HCT116 (cell line): ENCODE data around the gene ZNHIT2. TPM values are rescaled to one million over a fixed set of nuclear protein-coding genes. Genes with fewer than 3 reads are reported as not detected.

Source experiments
- ATAC-seq: fragments of 200-7000 bp; cut with Tn5 transposase; 2 replicates; pipeline ENCODE4 v1.9.1; 2020; ENCODE audit warnings: mild to moderate bottlenecking, moderate library complexity
- BruUV-seq: library from RNA; stranded (reverse); fragments of 400-500 nt; replicated peaks from 2 replicates; lab custom pipeline; 2021; lab: Mats Ljungman, UMichigan
- CTCF ChIA-PET: fragments of 300-600 bp; sonication (Branson Sonifier 250); formaldehyde crosslinking; loops from one replicate; lab custom pipeline; 2021; ENCODE audit warnings: antibody characterized with exemption; lab: Charles Lee
- POLR2A ChIA-PET: fragments of 300-600, 350-600 bp; sonication (Branson Sonifier 250); formaldehyde crosslinking; loops from one replicate; lab custom pipeline; 2021; ENCODE audit warnings: antibody characterized with exemption; lab: Charles Lee
- RAD21 ChIA-PET, 2 experiments: fragments of 300-600 bp; sonication (Branson Sonifier 250); formaldehyde crosslinking; loops; one replicate each; lab custom pipeline; 2023; ENCODE audit warnings: low total read pairs in 2 of 2; ENCODE audit not compliant: uncharacterized antibody in 2 of 2, unreplicated experiment in 2 of 2, low non-redundant PET in 1 of 2; lab: Charles Lee
- DNase-seq: peaks from one replicate; pipeline ENCODE4 v3.0.0-alpha.2; 2010; ENCODE audit warnings: low read depth, low spot score
- H2AFZ ChIP-seq: fragments of 200-600 bp; shearing (Covaris generic), sonication (generic); 2 replicates; pipeline ENCODE4 v1.6.1; 2017; ENCODE audit warnings: low read depth, mixed run types, mixed read lengths, antibody characterized with exemption, low read length; ENCODE audit not compliant: poor library complexity, severe bottlenecking
- H3K27ac ChIP-seq: 2 replicates; pipeline ENCODE4 v1.5.1; 2012; ENCODE audit warnings: low read depth, low read length
- H3K27me3 ChIP-seq: fragments of 200-600 bp; sonication (generic); 2 replicates; pipeline ENCODE4 v1.6.1; 2016; ENCODE audit warnings: mixed run types, low read length, mixed read lengths; ENCODE audit not compliant: insufficient read depth
- H3K36me3 ChIP-seq, 2 experiments: fragments of 200-500 bp in 1 of 2; fragments of 200-600 bp in 1 of 2; sonication (Bioruptor generic) in 1 of 2; sonication (generic) in 1 of 2; 2 replicates each; pipeline versions ENCODE4 v1.5.1 to v1.6.1; 2014 to 2016; ENCODE audit warnings: low read length in 2 of 2, inconsistent platforms in 1 of 2, mixed read lengths in 1 of 2, mixed run types in 1 of 2; ENCODE audit not compliant: insufficient read depth in 2 of 2, control insufficient read depth in 1 of 2
- H3K4me1 ChIP-seq, 2 experiments: fragments of 200-600 bp in 1 of 2; sonication (generic) in 1 of 2; 2 replicates each; pipeline versions ENCODE4 v1.5.1 to v1.6.1; 2012 to 2017; ENCODE audit warnings: low read length in 2 of 2, inconsistent platforms in 1 of 2, mild to moderate bottlenecking in 1 of 2, mixed read lengths in 1 of 2, mixed run types in 1 of 2, moderate library complexity in 1 of 2; ENCODE audit not compliant: insufficient read depth in 2 of 2, control insufficient read depth in 1 of 2
- H3K4me2 ChIP-seq: fragments of 200-600 bp; sonication (generic); 2 replicates; pipeline ENCODE4 v1.6.1; 2017; ENCODE audit warnings: mixed run types, low read length, mixed read lengths
- H3K4me3 ChIP-seq, 2 experiments: fragments of 200-600 bp in 1 of 2; sonication (generic) in 1 of 2; replicated peaks in 1 of 2; 2 replicates each; pipeline ENCODE4 v1.5.1; 2011 to 2016; ENCODE audit warnings: low read length in 2 of 2, control low read depth in 1 of 2, low read depth in 1 of 2, mild to moderate bottlenecking in 1 of 2, mixed read lengths in 1 of 2, mixed run types in 1 of 2
- H3K79me2 ChIP-seq: fragments of 200-600 bp; sonication (generic); 2 replicates; pipeline ENCODE4 v1.6.1; 2017; ENCODE audit warnings: mild to moderate bottlenecking, mixed run types, low read length, moderate library complexity, mixed read lengths; ENCODE audit not compliant: insufficient read depth
- H3K9ac ChIP-seq: fragments of 200-600 bp; sonication (generic); 2 replicates; pipeline ENCODE4 v1.6.1; 2016; ENCODE audit warnings: low read length, mixed read lengths
- H3K9me2 ChIP-seq: fragments of 200-600 bp; sonication (generic), shearing (Covaris generic); 2 replicates; pipeline ENCODE4 v1.6.1; 2017; ENCODE audit warnings: mixed run types, mild to moderate bottlenecking, moderate library complexity; ENCODE audit not compliant: insufficient read depth
- H3K9me3 ChIP-seq, 2 experiments: fragments of 200-500 bp in 1 of 2; fragments of 200-600 bp in 1 of 2; sonication (Bioruptor generic) in 1 of 2; sonication (generic) in 1 of 2; 2 replicates each; pipeline ENCODE4 v1.6.1; 2014 to 2017; ENCODE audit warnings: low read length in 2 of 2, mixed read lengths in 2 of 2, inconsistent platforms in 1 of 2, low read depth in 1 of 2, mild to moderate bottlenecking in 1 of 2, mixed run types in 1 of 2, moderate library complexity in 1 of 2; ENCODE audit not compliant: control insufficient read depth in 1 of 2, insufficient read depth in 1 of 2
- H4K20me1 ChIP-seq: fragments of 200-600 bp; sonication (generic), shearing (Covaris generic); 2 replicates; pipeline ENCODE4 v1.6.1; 2017; ENCODE audit warnings: mixed run types, mild to moderate bottlenecking, moderate library complexity; ENCODE audit not compliant: insufficient read depth
- CBX3 ChIP-seq: IDR thresholded peaks from 2 replicates; pipeline ENCODE4 v1.6.1; 2012; ENCODE audit warnings: low read depth
- ELF1 ChIP-seq: IDR thresholded peaks from 2 replicates; pipeline ENCODE4 v1.6.1; 2012; ENCODE audit warnings: low read depth, borderline replicate concordance
- EZH2phosphoT487 ChIP-seq: fragments of 200-600 bp; IDR thresholded peaks from 2 replicates; pipeline ENCODE4 v1.6.1; 2018; ENCODE audit warnings: antibody characterized with exemption, borderline replicate concordance
- FOSL1 ChIP-seq: IDR thresholded peaks from 2 replicates; pipeline ENCODE4 v1.6.1; 2012; ENCODE audit warnings: low read depth
- POLR2AphosphoS5 ChIP-seq: IDR thresholded peaks from 2 replicates; pipeline ENCODE4 v1.6.1; 2011; ENCODE audit warnings: mild to moderate bottlenecking, low read depth, low read length, moderate library complexity
- RAD21 ChIP-seq: IDR thresholded peaks from 2 replicates; pipeline ENCODE4 v1.6.1; 2012; ENCODE audit warnings: low read depth, mild to moderate bottlenecking
- SIN3A ChIP-seq: IDR thresholded peaks from 2 replicates; pipeline ENCODE4 v1.6.1; 2012; ENCODE audit warnings: low read depth
- SP1 ChIP-seq: IDR thresholded peaks from 2 replicates; pipeline ENCODE4 v1.6.1; 2012; ENCODE audit warnings: low read depth
- YY1 ChIP-seq: IDR thresholded peaks from 2 replicates; pipeline ENCODE4 v1.6.1; 2011; ENCODE audit warnings: low read length, low read depth, moderate library complexity, mild to moderate bottlenecking; ENCODE audit not compliant: insufficient replicate concordance; ENCODE audit errors: extremely low read depth
- ZNF274 ChIP-seq: fragments of 200-500 bp; sonication (Bioruptor generic); IDR thresholded peaks from 2 replicates; pipeline ENCODE4 v1.6.1; 2014; ENCODE audit warnings: mild to moderate bottlenecking, low read depth, low read length, inconsistent platforms
- intact Hi-C: fragments of 100-400 bp; cut with micrococcal nuclease; formaldehyde crosslinking; loops from 2 replicates; pipeline ENCODE4 v1.10.0; 2022
- total RNA-seq: library from RNA; stranded (reverse); gene quantifications from one replicate; pipeline ENCODE4 v1.2.1, GENCODE V29; 2021; ENCODE audit not compliant: unreplicated experiment
- TF ChIP-seq, protein P1 (sequence below): IDR thresholded peaks from 2 replicates; pipeline ENCODE4 v1.6.1; 2012
- TF ChIP-seq, protein P2 (sequence below): IDR thresholded peaks from 2 replicates; pipeline ENCODE4 v1.6.1; 2012
- TF ChIP-seq, protein P3 (sequence below), 3 experiments: fragments of 200-600 bp in 1 of 3; sonication (generic) in 1 of 3; IDR thresholded peaks in 2 of 3; conservative IDR thresholded peaks in 1 of 3; 2 replicates each; pipeline ENCODE4 v1.5.1; 2012 to 2017; ENCODE audit warnings: low read depth in 2 of 3, low read length in 2 of 3, antibody characterized with exemption in 1 of 3, borderline replicate concordance in 1 of 3, control low read depth in 1 of 3, mild to moderate bottlenecking in 1 of 3, mixed read lengths in 1 of 3, mixed run types in 1 of 3, moderate library complexity in 1 of 3; ENCODE audit not compliant: insufficient read depth in 1 of 3
- TF ChIP-seq, protein P4 (sequence below): IDR thresholded peaks from 2 replicates; pipeline ENCODE4 v1.6.1; 2011; ENCODE audit warnings: mild to moderate bottlenecking, low read length, moderate library complexity; ENCODE audit not compliant: insufficient replicate concordance; ENCODE audit errors: extremely low read depth

Gene ZNHIT2
- total RNA-seq, 1 experiment from 2014 or later, result 18.8 TPM

DNA sequence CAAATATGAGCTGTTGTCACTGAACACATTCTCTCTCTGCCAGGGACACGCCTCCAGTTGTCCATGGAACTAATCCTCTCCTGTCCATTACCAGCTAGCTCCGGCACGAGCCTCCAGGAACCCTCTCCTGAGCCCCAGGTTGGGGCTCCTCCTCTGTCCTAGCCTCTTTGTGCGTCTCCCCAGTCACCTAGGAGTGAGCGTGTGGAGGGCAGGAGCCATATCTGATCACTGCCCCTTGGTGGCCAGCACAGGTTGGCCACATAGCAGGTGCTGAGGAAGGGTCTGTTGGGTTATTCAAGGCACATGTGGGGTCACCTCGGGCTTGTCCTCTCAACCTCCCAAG lies 14.4 kb upstream of the ZNHIT2 start:
- H3K79me2 ChIP-seq, result peaks cover 27% of the 10 kb centered on the region
- no peak for TF ChIP-seq ELF1
- TF ChIP-seq, protein P1, sequence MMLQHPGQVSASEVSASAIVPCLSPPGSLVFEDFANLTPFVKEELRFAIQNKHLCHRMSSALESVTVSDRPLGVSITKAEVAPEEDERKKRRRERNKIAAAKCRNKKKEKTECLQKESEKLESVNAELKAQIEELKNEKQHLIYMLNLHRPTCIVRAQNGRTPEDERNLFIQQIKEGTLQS, result no peak
- TF ChIP-seq, protein P2, sequence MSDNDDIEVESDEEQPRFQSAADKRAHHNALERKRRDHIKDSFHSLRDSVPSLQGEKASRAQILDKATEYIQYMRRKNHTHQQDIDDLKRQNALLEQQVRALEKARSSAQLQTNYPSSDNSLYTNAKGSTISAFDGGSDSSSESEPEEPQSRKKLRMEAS, result no peak
- no peak for TF ChIP-seq YY1
- peaks cover 9 to 28% of the 10 kb centered on the region in 2 experiments; a peak in 3 of 4 replicates for H3K4me1 ChIP-seq
- peaks cover 21 to 44% of the 10 kb centered on the region in 2 experiments; a peak in 3 of 4 replicates for H3K36me3 ChIP-seq
- no peak overlapping the region for H2AFZ ChIP-seq
- H4K20me1 ChIP-seq, result no peaks in the 10 kb centered on the region
- H3K4me2 ChIP-seq, result no peak overlapping the region
- ATAC-seq (no peak), DNase-seq (no peak)
- no peak overlapping the region for H3K27ac ChIP-seq
- CTCF ChIA-PET, result no interaction called here
- no peak overlapping the region for H3K9ac ChIP-seq
- no peak overlapping the region for H3K4me3 ChIP-seq
- RAD21 ChIA-PET, result no interaction called here
- no TSS peak for BruUV-seq
- intact Hi-C loops, result no loop called here
- POLR2A ChIA-PET, result interaction anchor here (2.1 kb wide), 1 partner anchor 10 kb away, joined by 12 read pairs; the partner anchor contains the start of genes FAU and MRPL49
- H3K27me3 ChIP-seq, result no peaks in the 10 kb centered on the region
- H3K9me2 ChIP-seq, result no peaks in the 10 kb centered on the region
- no peaks in the 10 kb centered on the region for H3K9me3 ChIP-seq

DNA sequence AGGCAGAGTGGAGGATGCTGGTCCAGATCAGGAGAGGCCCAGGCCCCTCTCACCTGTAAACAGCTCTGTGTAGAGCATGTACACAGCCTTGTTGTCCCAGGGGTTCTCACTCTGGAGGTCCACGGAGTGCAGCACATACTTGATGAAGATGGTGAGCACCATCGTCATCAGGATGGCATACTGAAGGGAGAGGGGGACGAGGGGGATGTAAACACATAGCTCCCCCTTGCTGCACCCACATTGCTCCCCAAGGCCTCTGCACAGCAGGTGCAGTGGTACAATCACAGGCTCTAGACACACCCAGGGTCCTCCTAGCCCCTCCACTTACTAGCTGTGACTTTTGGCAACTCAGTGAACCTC lies 13.9 kb upstream of the ZNHIT2 start:
- Histone ChIP-seq H3K9me3 (no peaks in the 10 kb centered on the region), H3K4me3 (no peak overlapping the region), H3K4me2 (no peak overlapping the region), H3K4me1 (peaks cover 9 to 25% of the 10 kb centered on the region in 2 experiments; a peak in 3 of 4 replicates), H3K79me2 (peaks cover 31% of the 10 kb centered on the region), H3K9me2 (no peaks in the 10 kb centered on the region), H3K36me3 (peaks cover 22 to 49% of the 10 kb centered on the region in 2 experiments; a peak in 3 of 4 replicates), H2AFZ (no peak overlapping the region), H4K20me1 (no peaks in the 10 kb centered on the region), H3K9ac (no peak overlapping the region), H3K27me3 (no peaks in the 10 kb centered on the region), H3K27ac (no peak overlapping the region)
- no peak for ATAC-seq
- TF ChIP-seq, protein P2, result no peak
- TF ChIP-seq SP1, result no peak
- no peak for TF ChIP-seq ELF1
- TF ChIP-seq SIN3A, result no peak
- TF ChIP-seq FOSL1, result no peak
- TF ChIP-seq CBX3, result no peak
- TF ChIP-seq POLR2AphosphoS5, result no peak
- TF ChIP-seq, protein P3, sequence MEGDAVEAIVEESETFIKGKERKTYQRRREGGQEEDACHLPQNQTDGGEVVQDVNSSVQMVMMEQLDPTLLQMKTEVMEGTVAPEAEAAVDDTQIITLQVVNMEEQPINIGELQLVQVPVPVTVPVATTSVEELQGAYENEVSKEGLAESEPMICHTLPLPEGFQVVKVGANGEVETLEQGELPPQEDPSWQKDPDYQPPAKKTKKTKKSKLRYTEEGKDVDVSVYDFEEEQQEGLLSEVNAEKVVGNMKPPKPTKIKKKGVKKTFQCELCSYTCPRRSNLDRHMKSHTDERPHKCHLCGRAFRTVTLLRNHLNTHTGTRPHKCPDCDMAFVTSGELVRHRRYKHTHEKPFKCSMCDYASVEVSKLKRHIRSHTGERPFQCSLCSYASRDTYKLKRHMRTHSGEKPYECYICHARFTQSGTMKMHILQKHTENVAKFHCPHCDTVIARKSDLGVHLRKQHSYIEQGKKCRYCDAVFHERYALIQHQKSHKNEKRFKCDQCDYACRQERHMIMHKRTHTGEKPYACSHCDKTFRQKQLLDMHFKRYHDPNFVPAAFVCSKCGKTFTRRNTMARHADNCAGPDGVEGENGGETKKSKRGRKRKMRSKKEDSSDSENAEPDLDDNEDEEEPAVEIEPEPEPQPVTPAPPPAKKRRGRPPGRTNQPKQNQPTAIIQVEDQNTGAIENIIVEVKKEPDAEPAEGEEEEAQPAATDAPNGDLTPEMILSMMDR (IDR thresholded peaks at IDR 0.05 in 2 of 3, conservative IDR thresholded peaks at IDR 0.05 in 1 of 3; ENCODE audit: borderline replicate concordance in 1 of 3, insufficient read depth in 1 of 3, low read depth in 2 of 3, low read length in 2 of 3), result no peak
- TF ChIP-seq, protein P4, sequence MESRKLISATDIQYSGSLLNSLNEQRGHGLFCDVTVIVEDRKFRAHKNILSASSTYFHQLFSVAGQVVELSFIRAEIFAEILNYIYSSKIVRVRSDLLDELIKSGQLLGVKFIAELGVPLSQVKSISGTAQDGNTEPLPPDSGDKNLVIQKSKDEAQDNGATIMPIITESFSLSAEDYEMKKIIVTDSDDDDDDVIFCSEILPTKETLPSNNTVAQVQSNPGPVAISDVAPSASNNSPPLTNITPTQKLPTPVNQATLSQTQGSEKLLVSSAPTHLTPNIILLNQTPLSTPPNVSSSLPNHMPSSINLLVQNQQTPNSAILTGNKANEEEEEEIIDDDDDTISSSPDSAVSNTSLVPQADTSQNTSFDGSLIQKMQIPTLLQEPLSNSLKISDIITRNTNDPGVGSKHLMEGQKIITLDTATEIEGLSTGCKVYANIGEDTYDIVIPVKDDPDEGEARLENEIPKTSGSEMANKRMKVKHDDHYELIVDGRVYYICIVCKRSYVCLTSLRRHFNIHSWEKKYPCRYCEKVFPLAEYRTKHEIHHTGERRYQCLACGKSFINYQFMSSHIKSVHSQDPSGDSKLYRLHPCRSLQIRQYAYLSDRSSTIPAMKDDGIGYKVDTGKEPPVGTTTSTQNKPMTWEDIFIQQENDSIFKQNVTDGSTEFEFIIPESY, result no peak
- no peak for TF ChIP-seq ZNF274
- TF ChIP-seq EZH2phosphoT487, result no peak
- TF ChIP-seq RAD21, result no peak
- intact Hi-C loops, result no loop called here
- no TSS peak for BruUV-seq
- POLR2A ChIA-PET, result interaction anchor here (2.1 kb wide), 1 partner anchor 9 kb away, joined by 12 read pairs; the partner anchor contains the start of genes FAU and MRPL49
- CTCF ChIA-PET, result no interaction called here
- DNase-seq, result no peak
- RAD21 ChIA-PET, result no interaction called here
